WTC11 (cell line): ENCODE data around the gene LRRC74A. TPM values are rescaled to one million over a fixed set of nuclear protein-coding genes. Genes with fewer than 3 reads are reported as not detected.

Experiments used
- ATAC-seq: fragments of 200-7000 bp; cut with Tn5 transposase; 2 replicates; pipeline ENCODE4 v1.10.0; 2021; ENCODE audit warnings: mild to moderate bottlenecking, moderate library complexity
- CTCF ChIA-PET: fragments of 300-600 bp; sonication (Branson Sonifier 250); formaldehyde crosslinking; loops from one replicate; lab custom pipeline; 2021; ENCODE audit warnings: antibody characterized with exemption; lab: Charles Lee
- POLR2A ChIA-PET: fragments of 350-600 bp; sonication (Branson Sonifier 250); formaldehyde crosslinking; loops from one replicate; lab custom pipeline; 2021; ENCODE audit warnings: antibody characterized with exemption; lab: Charles Lee
- DNase-seq: peaks from one replicate; pipeline ENCODE4 v3.0.0; 2021; ENCODE audit warnings: low spot score
- H3K27ac Mint-ChIP-seq: 2 replicates; pipeline ENCODE4 v1.8.0; 2021; ENCODE audit warnings: mixed read lengths
- H3K27me3 Mint-ChIP-seq: 2 replicates; pipeline ENCODE4 v1.8.0; 2021; ENCODE audit warnings: low read depth, mild to moderate bottlenecking, moderate library complexity, mixed read lengths
- H3K36me3 Mint-ChIP-seq: 2 replicates; pipeline ENCODE4 v1.8.0; 2021; ENCODE audit warnings: mixed read lengths
- H3K4me1 Mint-ChIP-seq: 2 replicates; pipeline ENCODE4 v1.8.0; 2022; ENCODE audit warnings: mixed read lengths
- H3K4me3 Mint-ChIP-seq: 2 replicates; pipeline ENCODE4 v1.8.0; 2021; ENCODE audit warnings: mild to moderate bottlenecking, moderate library complexity, mixed read lengths
- H3K9me3 Mint-ChIP-seq: 2 replicates; pipeline ENCODE4 v1.8.0; 2021; ENCODE audit warnings: mixed read lengths
- ATF1 ChIP-seq: sonication (generic); formaldehyde crosslinking; IDR thresholded peaks from 2 replicates; pipeline ENCODE4 v1.8.1; 2023; ENCODE audit warnings: mild to moderate bottlenecking, moderate library complexity, missing genetic modification reagents
- E2F1 ChIP-seq: sonication (generic); formaldehyde crosslinking; IDR thresholded peaks from 2 replicates; pipeline ENCODE4 v1.8.0; 2022; ENCODE audit warnings: mild to moderate bottlenecking, missing genetic modification reagents
- ELF4 ChIP-seq: sonication (generic); formaldehyde crosslinking; IDR thresholded peaks from 2 replicates; pipeline ENCODE4 v1.8.1; 2022; ENCODE audit warnings: low read depth, mild to moderate bottlenecking, moderate library complexity, missing genetic modification reagents
- FOXK1 ChIP-seq: sonication (generic); formaldehyde crosslinking; IDR thresholded peaks from 2 replicates; pipeline ENCODE4 v1.8.0; 2022; ENCODE audit warnings: mild to moderate bottlenecking, moderate library complexity, missing genetic modification reagents
- GTF2I ChIP-seq: fragments of 250-450 bp; sonication (Bioruptor Pico); conservative IDR thresholded peaks from 2 replicates; pipeline ENCODE4 v1.4.0; 2021; ENCODE audit warnings: mild to moderate bottlenecking
- HMGA2 ChIP-seq: fragments of 250-450 bp; sonication (Bioruptor Pico); IDR thresholded peaks from 2 replicates; pipeline ENCODE4 v1.4.0; 2021; ENCODE audit warnings: mild to moderate bottlenecking, moderate library complexity
- JUN ChIP-seq: sonication (generic); formaldehyde crosslinking; IDR thresholded peaks from 2 replicates; pipeline ENCODE4 v1.8.0; 2023; ENCODE audit warnings: mild to moderate bottlenecking, missing genetic modification reagents
- NR2C2 ChIP-seq: sonication (generic); formaldehyde crosslinking; IDR thresholded peaks from 2 replicates; pipeline ENCODE4 v1.8.0; 2022; ENCODE audit warnings: mild to moderate bottlenecking, missing genetic modification reagents
- PREB ChIP-seq: sonication (generic); formaldehyde crosslinking; IDR thresholded peaks from 2 replicates; pipeline ENCODE4 v1.8.1; 2022; ENCODE audit warnings: mild to moderate bottlenecking, missing genetic modification reagents, moderate library complexity, borderline replicate concordance
- PRRX2 ChIP-seq: fragments of 250-450 bp; sonication (Bioruptor Pico); IDR thresholded peaks from 2 replicates; pipeline ENCODE4 v1.8.0; 2021; ENCODE audit warnings: mild to moderate bottlenecking
- RELA ChIP-seq: sonication (generic); formaldehyde crosslinking; IDR thresholded peaks from 2 replicates; pipeline ENCODE4 v1.8.1; 2022; ENCODE audit warnings: missing genetic modification reagents, mild to moderate bottlenecking, borderline replicate concordance
- SP1 ChIP-seq: sonication (generic); formaldehyde crosslinking; conservative IDR thresholded peaks from 2 replicates; pipeline ENCODE4 v1.8.1; 2022; ENCODE audit warnings: missing genetic modification reagents
- ZMAT4 ChIP-seq: fragments of 250-450 bp; sonication (Bioruptor Pico); IDR thresholded peaks from 2 replicates; pipeline ENCODE4 v1.9.0; 2021; ENCODE audit warnings: mild to moderate bottlenecking
- ZNF317 ChIP-seq: sonication (generic); formaldehyde crosslinking; IDR thresholded peaks from 2 replicates; pipeline ENCODE4 v1.8.1; 2023; ENCODE audit warnings: low read depth, mild to moderate bottlenecking, moderate library complexity, missing genetic modification reagents, borderline replicate concordance
- ZNF396 ChIP-seq: fragments of 250-450 bp; sonication (Bioruptor Pico); IDR thresholded peaks from 2 replicates; pipeline ENCODE4 v1.8.0; 2021; ENCODE audit warnings: mild to moderate bottlenecking, moderate library complexity, borderline replicate concordance
- ZNF425 ChIP-seq: fragments of 250-450 bp; sonication (Bioruptor Pico); conservative IDR thresholded peaks from 2 replicates; pipeline ENCODE4 v1.9.0; 2021; ENCODE audit warnings: mild to moderate bottlenecking
- total RNA-seq: library from RNA; stranded (reverse); gene quantifications from 3 replicates; pipeline ENCODE4 v1.2.3, GENCODE V29; 2021
- TF ChIP-seq, protein P1 (sequence below): fragments of 200-600 bp; IDR thresholded peaks from 2 replicates; pipeline ENCODE4 v1.8.0; 2022; ENCODE audit warnings: antibody characterized with exemption
- TF ChIP-seq, protein P2 (sequence below): sonication (generic); formaldehyde crosslinking; IDR thresholded peaks from 2 replicates; pipeline ENCODE4 v1.8.1; 2023; ENCODE audit warnings: mild to moderate bottlenecking, missing genetic modification reagents
- TF ChIP-seq, protein P3 (sequence below): sonication (generic); formaldehyde crosslinking; IDR thresholded peaks from 2 replicates; pipeline ENCODE4 v1.8.0; 2023; ENCODE audit warnings: missing genetic modification reagents
- TF ChIP-seq, protein P4 (sequence below): sonication (generic); formaldehyde crosslinking; IDR thresholded peaks from 2 replicates; pipeline ENCODE4 v1.8.0; 2023; ENCODE audit warnings: missing genetic modification reagents, mild to moderate bottlenecking, borderline replicate concordance

LRRC74A gene
- total RNA-seq, 1 experiment from 2014 or later, result not detected

GRCh38 chr14:76883447-76883846 lies 57.2 kb downstream of the LRRC74A start:
- POLR2A ChIA-PET, result no interaction called here
- ATAC-seq (no peak), DNase-seq (no peak)
- Mint-ChIP-seq H3K27ac (no peak overlapping the region), H3K27me3 (no peaks in the 10 kb centered on the region)
- TF ChIP-seq PRRX2 (CRISPR knock-in tag) (no peak), ZNF317 (CRISPR knock-in tag) (no peak), ELF4 (CRISPR knock-in tag) (no peak), SP1 (CRISPR knock-in tag) (no peak), GTF2I (CRISPR knock-in tag) (no peak), ZMAT4 (no peak), JUN (CRISPR knock-in tag) (no peak), RELA (no peak), ZNF425 (no peak), HMGA2 (CRISPR knock-in tag) (no peak), ZNF396 (CRISPR knock-in tag) (no peak), E2F1 (CRISPR knock-in tag) (no peak), ATF1 (CRISPR knock-in tag) (no peak), NR2C2 (CRISPR knock-in tag) (no peak), FOXK1 (no peak), PREB (CRISPR knock-in tag) (no peak)
- TF ChIP-seq, protein P1, sequence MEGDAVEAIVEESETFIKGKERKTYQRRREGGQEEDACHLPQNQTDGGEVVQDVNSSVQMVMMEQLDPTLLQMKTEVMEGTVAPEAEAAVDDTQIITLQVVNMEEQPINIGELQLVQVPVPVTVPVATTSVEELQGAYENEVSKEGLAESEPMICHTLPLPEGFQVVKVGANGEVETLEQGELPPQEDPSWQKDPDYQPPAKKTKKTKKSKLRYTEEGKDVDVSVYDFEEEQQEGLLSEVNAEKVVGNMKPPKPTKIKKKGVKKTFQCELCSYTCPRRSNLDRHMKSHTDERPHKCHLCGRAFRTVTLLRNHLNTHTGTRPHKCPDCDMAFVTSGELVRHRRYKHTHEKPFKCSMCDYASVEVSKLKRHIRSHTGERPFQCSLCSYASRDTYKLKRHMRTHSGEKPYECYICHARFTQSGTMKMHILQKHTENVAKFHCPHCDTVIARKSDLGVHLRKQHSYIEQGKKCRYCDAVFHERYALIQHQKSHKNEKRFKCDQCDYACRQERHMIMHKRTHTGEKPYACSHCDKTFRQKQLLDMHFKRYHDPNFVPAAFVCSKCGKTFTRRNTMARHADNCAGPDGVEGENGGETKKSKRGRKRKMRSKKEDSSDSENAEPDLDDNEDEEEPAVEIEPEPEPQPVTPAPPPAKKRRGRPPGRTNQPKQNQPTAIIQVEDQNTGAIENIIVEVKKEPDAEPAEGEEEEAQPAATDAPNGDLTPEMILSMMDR, result no peak
- TF ChIP-seq, protein P2, sequence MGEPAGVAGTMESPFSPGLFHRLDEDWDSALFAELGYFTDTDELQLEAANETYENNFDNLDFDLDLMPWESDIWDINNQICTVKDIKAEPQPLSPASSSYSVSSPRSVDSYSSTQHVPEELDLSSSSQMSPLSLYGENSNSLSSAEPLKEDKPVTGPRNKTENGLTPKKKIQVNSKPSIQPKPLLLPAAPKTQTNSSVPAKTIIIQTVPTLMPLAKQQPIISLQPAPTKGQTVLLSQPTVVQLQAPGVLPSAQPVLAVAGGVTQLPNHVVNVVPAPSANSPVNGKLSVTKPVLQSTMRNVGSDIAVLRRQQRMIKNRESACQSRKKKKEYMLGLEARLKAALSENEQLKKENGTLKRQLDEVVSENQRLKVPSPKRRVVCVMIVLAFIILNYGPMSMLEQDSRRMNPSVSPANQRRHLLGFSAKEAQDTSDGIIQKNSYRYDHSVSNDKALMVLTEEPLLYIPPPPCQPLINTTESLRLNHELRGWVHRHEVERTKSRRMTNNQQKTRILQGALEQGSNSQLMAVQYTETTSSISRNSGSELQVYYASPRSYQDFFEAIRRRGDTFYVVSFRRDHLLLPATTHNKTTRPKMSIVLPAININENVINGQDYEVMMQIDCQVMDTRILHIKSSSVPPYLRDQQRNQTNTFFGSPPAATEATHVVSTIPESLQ (CRISPR knock-in tag), result no peak
- TF ChIP-seq, protein P3, sequence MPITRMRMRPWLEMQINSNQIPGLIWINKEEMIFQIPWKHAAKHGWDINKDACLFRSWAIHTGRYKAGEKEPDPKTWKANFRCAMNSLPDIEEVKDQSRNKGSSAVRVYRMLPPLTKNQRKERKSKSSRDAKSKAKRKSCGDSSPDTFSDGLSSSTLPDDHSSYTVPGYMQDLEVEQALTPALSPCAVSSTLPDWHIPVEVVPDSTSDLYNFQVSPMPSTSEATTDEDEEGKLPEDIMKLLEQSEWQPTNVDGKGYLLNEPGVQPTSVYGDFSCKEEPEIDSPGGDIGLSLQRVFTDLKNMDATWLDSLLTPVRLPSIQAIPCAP (CRISPR knock-in tag), result no peak
- TF ChIP-seq, protein P4, sequence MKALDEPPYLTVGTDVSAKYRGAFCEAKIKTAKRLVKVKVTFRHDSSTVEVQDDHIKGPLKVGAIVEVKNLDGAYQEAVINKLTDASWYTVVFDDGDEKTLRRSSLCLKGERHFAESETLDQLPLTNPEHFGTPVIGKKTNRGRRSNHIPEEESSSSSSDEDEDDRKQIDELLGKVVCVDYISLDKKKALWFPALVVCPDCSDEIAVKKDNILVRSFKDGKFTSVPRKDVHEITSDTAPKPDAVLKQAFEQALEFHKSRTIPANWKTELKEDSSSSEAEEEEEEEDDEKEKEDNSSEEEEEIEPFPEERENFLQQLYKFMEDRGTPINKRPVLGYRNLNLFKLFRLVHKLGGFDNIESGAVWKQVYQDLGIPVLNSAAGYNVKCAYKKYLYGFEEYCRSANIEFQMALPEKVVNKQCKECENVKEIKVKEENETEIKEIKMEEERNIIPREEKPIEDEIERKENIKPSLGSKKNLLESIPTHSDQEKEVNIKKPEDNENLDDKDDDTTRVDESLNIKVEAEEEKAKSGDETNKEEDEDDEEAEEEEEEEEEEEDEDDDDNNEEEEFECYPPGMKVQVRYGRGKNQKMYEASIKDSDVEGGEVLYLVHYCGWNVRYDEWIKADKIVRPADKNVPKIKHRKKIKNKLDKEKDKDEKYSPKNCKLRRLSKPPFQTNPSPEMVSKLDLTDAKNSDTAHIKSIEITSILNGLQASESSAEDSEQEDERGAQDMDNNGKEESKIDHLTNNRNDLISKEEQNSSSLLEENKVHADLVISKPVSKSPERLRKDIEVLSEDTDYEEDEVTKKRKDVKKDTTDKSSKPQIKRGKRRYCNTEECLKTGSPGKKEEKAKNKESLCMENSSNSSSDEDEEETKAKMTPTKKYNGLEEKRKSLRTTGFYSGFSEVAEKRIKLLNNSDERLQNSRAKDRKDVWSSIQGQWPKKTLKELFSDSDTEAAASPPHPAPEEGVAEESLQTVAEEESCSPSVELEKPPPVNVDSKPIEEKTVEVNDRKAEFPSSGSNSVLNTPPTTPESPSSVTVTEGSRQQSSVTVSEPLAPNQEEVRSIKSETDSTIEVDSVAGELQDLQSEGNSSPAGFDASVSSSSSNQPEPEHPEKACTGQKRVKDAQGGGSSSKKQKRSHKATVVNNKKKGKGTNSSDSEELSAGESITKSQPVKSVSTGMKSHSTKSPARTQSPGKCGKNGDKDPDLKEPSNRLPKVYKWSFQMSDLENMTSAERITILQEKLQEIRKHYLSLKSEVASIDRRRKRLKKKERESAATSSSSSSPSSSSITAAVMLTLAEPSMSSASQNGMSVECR (CRISPR knock-in tag), result no peak
- TF ChIP-seq, all 79 proteins: peak for 0
- peaks cover 20% of the 10 kb centered on the region for H3K4me1 Mint-ChIP-seq
- no peaks in the 10 kb centered on the region for H3K36me3 Mint-ChIP-seq
- no peak overlapping the region for H3K4me3 Mint-ChIP-seq
- H3K9me3 Mint-ChIP-seq, result no peaks in the 10 kb centered on the region
- CTCF ChIA-PET, result interaction anchor here (1.0 to 1.5 kb wide), 2 partner anchors 10 to 187 kb away, joined by 3 to 4 read pairs; no protein-coding TSS in a partner anchor
